Transverse colon (tissue), 4 donors: ENCODE measurements around the gene CLRN2. TPM values are rescaled to one million over a fixed set of nuclear protein-coding genes. Genes with fewer than 3 reads are reported as not detected.

ENCODE experiments used
- DNase-seq: peaks from one replicate; pipeline ENCODE4 v3.0.0-alpha.2; 2019
- H3K27ac ChIP-seq, 4 donors: fragments of 200-600 bp; sonication (generic); 2 replicates each; pipeline ENCODE4 v1.5.1; 2016 to 2018; ENCODE audit warnings: inconsistent platforms in 4 of 4
- H3K27me3 ChIP-seq: fragments of 200-600 bp; sonication (generic); 2 replicates; pipeline ENCODE4 v1.5.1; 2017; ENCODE audit warnings: inconsistent platforms
- H3K36me3 ChIP-seq, 4 donors: fragments of 200-600 bp; sonication (generic); 2 replicates each; pipeline ENCODE4 v1.5.1; 2017 to 2019; ENCODE audit warnings: inconsistent platforms in 4 of 4
- H3K4me1 ChIP-seq, 4 donors: fragments of 200-600 bp; sonication (generic); 2 replicates each; pipeline ENCODE4 v1.5.1; 2017 to 2020; ENCODE audit warnings: inconsistent platforms in 4 of 4
- H3K4me3 ChIP-seq, 4 donors: fragments of 200-600 bp; sonication (generic); 1 replicate in 1 of 4; 2 replicates in 3 of 4; pipeline versions ENCODE4 v1.5.1 to v1.6.1; 2017 to 2019; ENCODE audit warnings: inconsistent platforms in 4 of 4
- H3K9me3 ChIP-seq, 2 donors: fragments of 200-600 bp; sonication (generic); 2 replicates each; pipeline ENCODE4 v1.5.1; 2017 to 2019; ENCODE audit warnings: inconsistent platforms in 2 of 2
- CTCF ChIP-seq, 5 experiments: fragments of 200-600 bp in 3 of 5; fragments of 450-650 bp in 2 of 5; sonication (generic) in 3 of 5; IDR thresholded peaks; 1 replicate in 2 of 5; 2 replicates in 3 of 5; pipeline ENCODE4 v1.5.1; 2016 to 2017; ENCODE audit warnings: antibody characterized with exemption in 5 of 5, inconsistent platforms in 3 of 5, mild to moderate bottlenecking in 2 of 5, moderate library complexity in 1 of 5
- EP300 ChIP-seq: sonication (generic); formaldehyde crosslinking; IDR thresholded peaks from one replicate; pipeline ENCODE4 v1.6.1; 2017; ENCODE audit warnings: antibody characterized with exemption, low read depth
- POLR2A ChIP-seq: fragments of 450-650 bp; IDR thresholded peaks from one replicate; pipeline ENCODE4 v1.6.1; 2016; ENCODE audit warnings: antibody characterized with exemption, mild to moderate bottlenecking, moderate library complexity
- POLR2AphosphoS5 ChIP-seq, 3 donors: sonication (generic); formaldehyde crosslinking; IDR thresholded peaks; one replicate each; pipeline ENCODE4 v1.6.1; 2016; ENCODE audit warnings: antibody characterized with exemption in 3 of 3
- WGBS, 2 donors: methylation state at CpG; one replicate each; pipeline ENCODE4 v1.1.5; 2018; ENCODE audit warnings: low coverage in 1 of 2; 5-methylcytosine and 5-hydroxymethylcytosine counted together
- in situ Hi-C, 4 donors: fragments of 200-750 bp; cut with MboI; loops; one replicate each; pipeline versions ENCODE4 v1.15.0 to v1.15.1; 2017; ENCODE audit warnings: low sequenced_read_pairs in 3 of 4, low pct_ligation_motif_present in 1 of 4, low pct_unique_long_range_greater_than_20kb in 1 of 4
- intact Hi-C: fragments of 100-400 bp; cut with DNase I; formaldehyde crosslinking; loops from one replicate; pipeline ENCODE4 v1.15.1; 2023; ENCODE audit warnings: low total_unique reads
- total RNA-seq, 4 donors: library from RNA; depleted of rRNA; stranded (reverse); fragments of >200 nt; gene quantifications; one replicate each; pipeline ENCODE4 v1.1.0, GENCODE V29; 2016

Gene CLRN2
- total RNA-seq, 4 donors from 2014 or later, result not detected

- Histone ChIP-seq H3K4me3 (no peak overlapping the region), H3K27ac (no peak overlapping the region), H3K36me3 (no peaks in the 10 kb centered on the region), H3K4me1 (no peaks in the 10 kb centered on the region), H3K9me3 (no peaks in the 10 kb centered on the region), H3K27me3 (peaks cover 6% of the 10 kb centered on the region)
- intact Hi-C loops, result no loop called here
- DNase-seq, result no peak
- TF ChIP-seq POLR2A (no peak), POLR2AphosphoS5 (IDR thresholded peaks at IDR 0.05) (no peak), EP300 (no peak), CTCF (IDR thresholded peaks at IDR 0.05) (no peak)
- in situ Hi-C loops, result no loop called here
- WGBS, 2 donors, result 59% methylated on average over 5 of the region's 5 CpGs; no CpG with 5 or more reads in 1 of the 2 donors
These were observed 2.7 kb downstream of the CLRN2 start for GRCh38 chr4:17517664-17518063.

DNA sequence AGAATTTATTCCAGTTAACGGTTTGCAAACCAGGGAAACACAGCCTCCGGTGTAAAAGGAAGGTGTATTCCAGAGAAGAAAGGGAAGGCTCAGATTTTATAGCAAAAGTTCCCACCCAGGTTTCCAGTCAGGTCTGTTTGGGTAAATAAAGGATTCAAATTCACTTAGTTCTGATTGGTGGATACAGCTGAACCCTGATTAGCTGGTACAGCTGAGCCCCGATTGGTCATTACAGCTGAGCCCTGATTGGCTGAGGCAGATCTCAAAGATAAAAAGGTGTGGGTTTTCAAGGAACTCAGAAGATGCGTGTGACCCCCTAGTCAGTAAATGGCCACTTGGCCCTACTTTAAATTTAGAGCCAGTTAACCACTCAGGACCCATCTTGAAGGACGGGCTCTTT is 6.6 kb downstream of the CLRN2 start:
- no peak for TF ChIP-seq EP300
- no peak for TF ChIP-seq CTCF (IDR thresholded peaks at IDR 0.05)
- TF ChIP-seq POLR2AphosphoS5 (IDR thresholded peaks at IDR 0.05), result no peak
- no peak for TF ChIP-seq POLR2A
- Histone ChIP-seq H3K36me3 (no peaks in the 10 kb centered on the region), H3K4me3 (no peak overlapping the region), H3K27ac (no peak overlapping the region), H3K9me3 (no peaks in the 10 kb centered on the region), H3K27me3 (peaks cover 6% of the 10 kb centered on the region), H3K4me1 (no peaks in the 10 kb centered on the region)
- no peak for DNase-seq
- intact Hi-C loops (no loop called here), in situ Hi-C loops (no loop called here)
- WGBS, 2 donors, result 84 to 87% methylated on average over 4 to 5 of the region's 5 CpGs

GRCh38 chr4:17523662-17524061 is 8.7 kb downstream of the CLRN2 start:
- Histone ChIP-seq H3K9me3 (no peaks in the 10 kb centered on the region), H3K27ac (no peak overlapping the region), H3K36me3 (no peaks in the 10 kb centered on the region), H3K4me3 (no peak overlapping the region), H3K27me3 (no peaks in the 10 kb centered on the region), H3K4me1 (no peaks in the 10 kb centered on the region)
- no peak for TF ChIP-seq EP300
- 30% methylated on average over 2 of the region's 2 CpGs; no CpG with 5 or more reads in 1 of the 2 donors for WGBS, 2 donors
- intact Hi-C loops (no loop called here), in situ Hi-C loops (no loop called here)
- DNase-seq, result no peak

GRCh38 chr4:17526695-17527477 is 11.9 kb downstream of the CLRN2 start:
- no peaks in the 10 kb centered on the region for H3K27me3 ChIP-seq
- H3K4me1 ChIP-seq, result no peaks in the 10 kb centered on the region
- in situ Hi-C loops, result loop anchor here in 2 of 4 donors (25.0 kb wide), 1 partner anchor 1060 kb away; no protein-coding TSS in a partner anchor
- no peak for DNase-seq
- no peak overlapping the region for H3K27ac ChIP-seq
- H3K9me3 ChIP-seq, result no peaks in the 10 kb centered on the region
- WGBS, 2 donors, result 73 to 82% methylated on average over 6 to 27 of the region's 27 CpGs
- no peak overlapping the region for H3K4me3 ChIP-seq
- TF ChIP-seq POLR2AphosphoS5 (IDR thresholded peaks at IDR 0.05) (no peak), EP300 (no peak), CTCF (IDR thresholded peaks at IDR 0.05) (no peak), POLR2A (no peak)
- H3K36me3 ChIP-seq, result no peaks in the 10 kb centered on the region
- intact Hi-C loops, result no loop called here
